Gastroesophageal sphincter (tissue), 3 donors: ENCODE results near the gene GOLGA6L10.

Experiments used
- EP300 ChIP-seq: sonication (generic); formaldehyde crosslinking; IDR thresholded peaks from one replicate; pipeline ENCODE4 v1.6.1; 2017; ENCODE audit warnings: antibody characterized with exemption, mild to moderate bottlenecking
- TF ChIP-seq, protein P1 (sequence below), 4 experiments: fragments of 200-600 bp in 2 of 4; fragments of 450-650 bp in 2 of 4; sonication (generic) in 1 of 4; IDR thresholded peaks; one replicate each; pipeline ENCODE4 v1.5.1; 2017 to 2019; ENCODE audit warnings: antibody characterized with exemption in 4 of 4, mild to moderate bottlenecking in 2 of 4, moderate library complexity in 2 of 4

DNA sequence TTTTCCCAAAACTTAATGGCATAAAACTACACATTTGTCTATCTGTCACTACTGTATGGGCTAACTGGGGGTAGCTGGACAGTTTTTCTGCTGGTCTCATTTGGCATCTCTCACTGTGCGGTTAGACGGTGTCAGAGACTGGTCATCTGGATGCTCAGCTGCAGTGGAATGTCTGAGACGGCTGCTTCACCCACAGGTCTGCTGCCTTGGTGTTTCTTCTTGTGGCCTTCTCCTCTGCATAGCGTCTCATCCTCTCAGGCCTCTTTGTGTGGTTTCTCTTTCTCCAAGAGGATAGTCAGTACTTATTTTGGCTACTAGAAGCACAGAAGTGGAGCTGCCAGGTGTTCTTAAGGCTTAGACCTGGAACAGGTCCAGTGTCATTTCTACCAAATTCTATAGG lies 44.4 kb upstream of the GOLGA6L10 start:
- TF ChIP-seq, protein P1, sequence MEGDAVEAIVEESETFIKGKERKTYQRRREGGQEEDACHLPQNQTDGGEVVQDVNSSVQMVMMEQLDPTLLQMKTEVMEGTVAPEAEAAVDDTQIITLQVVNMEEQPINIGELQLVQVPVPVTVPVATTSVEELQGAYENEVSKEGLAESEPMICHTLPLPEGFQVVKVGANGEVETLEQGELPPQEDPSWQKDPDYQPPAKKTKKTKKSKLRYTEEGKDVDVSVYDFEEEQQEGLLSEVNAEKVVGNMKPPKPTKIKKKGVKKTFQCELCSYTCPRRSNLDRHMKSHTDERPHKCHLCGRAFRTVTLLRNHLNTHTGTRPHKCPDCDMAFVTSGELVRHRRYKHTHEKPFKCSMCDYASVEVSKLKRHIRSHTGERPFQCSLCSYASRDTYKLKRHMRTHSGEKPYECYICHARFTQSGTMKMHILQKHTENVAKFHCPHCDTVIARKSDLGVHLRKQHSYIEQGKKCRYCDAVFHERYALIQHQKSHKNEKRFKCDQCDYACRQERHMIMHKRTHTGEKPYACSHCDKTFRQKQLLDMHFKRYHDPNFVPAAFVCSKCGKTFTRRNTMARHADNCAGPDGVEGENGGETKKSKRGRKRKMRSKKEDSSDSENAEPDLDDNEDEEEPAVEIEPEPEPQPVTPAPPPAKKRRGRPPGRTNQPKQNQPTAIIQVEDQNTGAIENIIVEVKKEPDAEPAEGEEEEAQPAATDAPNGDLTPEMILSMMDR (IDR thresholded peaks at IDR 0.05) = no peak
- TF ChIP-seq EP300 = no peak
